ENCODE data around the gene TRIM69. TPM values are rescaled to one million over a fixed set of nuclear protein-coding genes. Genes with fewer than 3 reads are reported as not detected.

The TRIM69 gene
- total RNA-seq, 2 donors from 2014 or later: 5.7 to 13.1 TPM

- H3K27me3 ChIP-seq (ENCODE audit: control insufficient read depth, insufficient read depth, low read length, poor library complexity, severe bottlenecking): no peaks in the 10 kb centered on the region
- no peak overlapping the region for H3K9ac ChIP-seq (ENCODE audit: extremely low read depth, low read length, poor library complexity, severe bottlenecking)
- H3K4me3 Mint-ChIP-seq: no peak overlapping the region
- no peaks in the 10 kb centered on the region for H3K9me3 Mint-ChIP-seq
- H3K27ac ChIP-seq (ENCODE audit: low read depth, low read length): no peak overlapping the region
- 87 to 100% methylated on average over 1 of the region's 1 CpG for WGBS, 2 experiments (ENCODE audit: insufficient coverage in 1 of 2, insufficient read length in 1 of 2)
- H3K4me3 ChIP-seq (ENCODE audit: low read length): no peak overlapping the region
- TF ChIP-seq CTCF (conservative IDR thresholded peaks at IDR 0.05): no peak
- peaks cover 5% of the 10 kb centered on the region for H3K27me3 Mint-ChIP-seq (ENCODE audit: insufficient read depth)
- H3K27ac Mint-ChIP-seq: no peak overlapping the region
- no peak for DNase-seq
- no peaks in the 10 kb centered on the region for H3K36me3 Mint-ChIP-seq (ENCODE audit: low read depth)
- no peaks in the 10 kb centered on the region for H3K4me1 Mint-ChIP-seq
- no peaks in the 10 kb centered on the region for H3K4me1 ChIP-seq (ENCODE audit: control insufficient read depth, insufficient read depth, low read length)
- H3K9me3 ChIP-seq (ENCODE audit: control insufficient read depth, low read length): no peaks in the 10 kb centered on the region
- no peaks in the 10 kb centered on the region for H3K36me3 ChIP-seq (ENCODE audit: control insufficient read depth, insufficient read depth, low read length)
Observed at GRCh38 chr15:44796508-44796907, 60.2 kb downstream of the TRIM69 start.

- H3K4me3 Mint-ChIP-seq: no peak overlapping the region
- Histone ChIP-seq H3K4me3 (ENCODE audit: low read length) (no peak overlapping the region), H3K9ac (ENCODE audit: extremely low read depth, low read length, poor library complexity, severe bottlenecking) (no peak overlapping the region), H3K4me1 (ENCODE audit: control insufficient read depth, insufficient read depth, low read length) (no peaks in the 10 kb centered on the region), H3K27me3 (ENCODE audit: control insufficient read depth, insufficient read depth, low read length, poor library complexity, severe bottlenecking) (no peaks in the 10 kb centered on the region), H3K27ac (ENCODE audit: low read depth, low read length) (no peak overlapping the region), H3K36me3 (ENCODE audit: control insufficient read depth, insufficient read depth, low read length) (no peaks in the 10 kb centered on the region), H3K9me3 (ENCODE audit: control insufficient read depth, low read length) (no peaks in the 10 kb centered on the region)
- H3K27ac Mint-ChIP-seq: no peak overlapping the region
- no peaks in the 10 kb centered on the region for H3K4me1 Mint-ChIP-seq
- H3K27me3 Mint-ChIP-seq (ENCODE audit: insufficient read depth): peaks cover 8% of the 10 kb centered on the region
- no peaks in the 10 kb centered on the region for H3K9me3 Mint-ChIP-seq
- peak; percentile 54 for TF ChIP-seq CTCF (conservative IDR thresholded peaks at IDR 0.05)
- WGBS, 2 experiments (ENCODE audit: insufficient coverage in 1 of 2, insufficient read length in 1 of 2): 70 to 74% methylated on average over 3 of the region's 3 CpGs
- DNase-seq: no peak
- H3K36me3 Mint-ChIP-seq (ENCODE audit: low read depth): no peaks in the 10 kb centered on the region
Observed at GRCh38 chr15:44798826-44799225, 62.5 kb downstream of the TRIM69 start.

- Mint-ChIP-seq H3K27ac (no peak overlapping the region), H3K27me3 (ENCODE audit: insufficient read depth) (peaks cover 8% of the 10 kb centered on the region), H3K4me1 (no peaks in the 10 kb centered on the region), H3K36me3 (ENCODE audit: low read depth) (no peaks in the 10 kb centered on the region), H3K4me3 (no peak overlapping the region), H3K9me3 (no peaks in the 10 kb centered on the region)
- Histone ChIP-seq H3K9me3 (ENCODE audit: control insufficient read depth, low read length) (no peaks in the 10 kb centered on the region), H3K27me3 (ENCODE audit: control insufficient read depth, insufficient read depth, low read length, poor library complexity, severe bottlenecking) (no peaks in the 10 kb centered on the region), H3K4me1 (ENCODE audit: control insufficient read depth, insufficient read depth, low read length) (no peaks in the 10 kb centered on the region), H3K4me3 (ENCODE audit: low read length) (no peak overlapping the region), H3K27ac (ENCODE audit: low read depth, low read length) (no peak overlapping the region), H3K36me3 (ENCODE audit: control insufficient read depth, insufficient read depth, low read length) (no peaks in the 10 kb centered on the region), H3K9ac (ENCODE audit: extremely low read depth, low read length, poor library complexity, severe bottlenecking) (no peak overlapping the region)
- no peak for DNase-seq
- TF ChIP-seq CTCF (conservative IDR thresholded peaks at IDR 0.05): no peak
- 91 to 100% methylated on average over 2 to 5 of the region's 5 CpGs for WGBS, 2 experiments (ENCODE audit: insufficient coverage in 1 of 2, insufficient read length in 1 of 2)
Observed at GRCh38 chr15:44801364-44801763, 65.0 kb downstream of the TRIM69 start.
